Activated naive CD8-positive, alpha-beta T cell treated with anti-CD3 and anti-CD28 coated beads, Interleukin-2, amount 10 ng/mL, durations not matched to agents 7 days and 5 days (primary cell): ENCODE results near the gene IGBP1. TPM values are rescaled to one million over a fixed set of nuclear protein-coding genes. Genes with fewer than 3 reads are reported as not detected.
A peak's percentile ranks its signal among the peaks of the same experiment; 100 is the strongest.
"Not testable (repeated sequence)": the region's sequence is repeated elsewhere in the genome, so short reads cannot be mapped to it uniquely, and the experiment has no call there.

Experiments used
- ATAC-seq: fragments of 150-1000 bp; cut with Tn5 transposase; one replicate; pipeline ENCODE4 v1.10.0; 2021; ENCODE audit warnings: low read depth, moderate library complexity
- POLR2A ChIA-PET: fragments of 350-600 bp; sonication (Branson Sonifier 250); formaldehyde crosslinking; loops from one replicate; lab custom pipeline; 2021; ENCODE audit warnings: antibody characterized with exemption; lab: Charles Lee
- DNase-seq: peaks from one replicate; pipeline ENCODE4 v3.0.0; 2021
- H3K27ac Mint-ChIP-seq: one replicate; pipeline ENCODE4 v1.8.0; 2022; ENCODE audit warnings: mild to moderate bottlenecking, mixed read lengths
- H3K27me3 Mint-ChIP-seq: one replicate; pipeline ENCODE4 v1.8.0; 2022; ENCODE audit warnings: mild to moderate bottlenecking, moderate library complexity, mixed read lengths
- H3K36me3 Mint-ChIP-seq: one replicate; pipeline ENCODE4 v1.8.0; 2021; ENCODE audit warnings: mild to moderate bottlenecking, mixed read lengths
- H3K4me1 Mint-ChIP-seq: one replicate; pipeline ENCODE4 v1.8.0; 2021; ENCODE audit warnings: mixed read lengths
- H3K4me3 Mint-ChIP-seq: one replicate; pipeline ENCODE4 v1.8.0; 2022; ENCODE audit warnings: mild to moderate bottlenecking, moderate library complexity, mixed read lengths
- H3K9me3 Mint-ChIP-seq: one replicate; pipeline ENCODE4 v1.8.0; 2021; ENCODE audit warnings: mixed read lengths
- total RNA-seq, 2 experiments: library from RNA; stranded (reverse); gene quantifications; one replicate each; pipeline ENCODE4 v1.2.3, GENCODE V29; 2021

The IGBP1 gene
- 10 to 100 TPM; 52.8 to 57.8 TPM for total RNA-seq

- POLR2A ChIA-PET, result interaction anchor here (1.0 to 1.9 kb wide), 6 partner anchors 33 to 319 kb away, joined by 3 to 10 read pairs (median 4); partner anchors contain the start of genes DGAT2L6, KIF4A and PDZD11
- Mint-ChIP-seq H3K4me1 (peaks cover 14% of the 10 kb centered on the region), H3K4me3 (peak within 1 kb of the TSS; percentile 96), H3K36me3 (peaks cover 8% of the 10 kb centered on the region), H3K9me3 (no peaks in the 10 kb centered on the region), H3K27ac (peak within 1 kb of the TSS; percentile 98), H3K27me3 (no peaks in the 10 kb centered on the region)
- DNase-seq, result peak; percentile 75
- peak; percentile 82 for ATAC-seq
Measured at GRCh38 chrX:70133303-70134115, at the start of gene IGBP1. TSS of gene IGBP1 (plus strand) at chrX:70133447. CDS start at chrX:70133948, 501 bp downstream.

GRCh38 chrX:70084592-70085240 is 48.5 kb upstream of the IGBP1 start:
- POLR2A ChIA-PET, result no interaction called here
- Mint-ChIP-seq H3K9me3 (no peaks in the 10 kb centered on the region), H3K4me3 (no peak overlapping the region), H3K27me3 (peaks cover 4% of the 10 kb centered on the region), H3K4me1 (peaks cover 1% of the 10 kb centered on the region), H3K36me3 (no peaks in the 10 kb centered on the region), H3K27ac (no peak overlapping the region)
- no peak for ATAC-seq
- DNase-seq, result no peak

GRCh38 chrX:70087857-70088630 is 45.2 kb upstream of the IGBP1 start:
- POLR2A ChIA-PET, result no interaction called here
- H3K36me3 Mint-ChIP-seq, result no peaks in the 10 kb centered on the region
- peaks cover 2% of the 10 kb centered on the region for H3K4me1 Mint-ChIP-seq
- no peaks in the 10 kb centered on the region for H3K9me3 Mint-ChIP-seq
- no peak for DNase-seq
- no peak overlapping the region for H3K4me3 Mint-ChIP-seq
- H3K27me3 Mint-ChIP-seq, result peaks cover 4% of the 10 kb centered on the region
- no peak for ATAC-seq
- no peak overlapping the region for H3K27ac Mint-ChIP-seq

GRCh38 chrX:70088751-70089150 is 44.5 kb upstream of the IGBP1 start:
- POLR2A ChIA-PET, result no interaction called here
- DNase-seq, result no peak
- H3K9me3 Mint-ChIP-seq, result no peaks in the 10 kb centered on the region
- H3K4me1 Mint-ChIP-seq, result peaks cover 2% of the 10 kb centered on the region
- no peaks in the 10 kb centered on the region for H3K36me3 Mint-ChIP-seq
- no peak for ATAC-seq
- peaks cover 4% of the 10 kb centered on the region for H3K27me3 Mint-ChIP-seq
- H3K4me3 Mint-ChIP-seq, result no peak overlapping the region
- H3K27ac Mint-ChIP-seq, result no peak overlapping the region

GRCh38 chrX:70089604-70090297 is 43.5 kb upstream of the IGBP1 start:
- DNase-seq, result no peak
- Mint-ChIP-seq H3K4me3 (no peak overlapping the region), H3K27ac (no peak overlapping the region), H3K9me3 (no peaks in the 10 kb centered on the region), H3K36me3 (no peaks in the 10 kb centered on the region), H3K27me3 (peaks cover 4% of the 10 kb centered on the region), H3K4me1 (peaks cover 2% of the 10 kb centered on the region)
- POLR2A ChIA-PET, result no interaction called here
- no peak for ATAC-seq

GRCh38 chrX:70092247-70092646 is 41.0 kb upstream of the IGBP1 start:
- Mint-ChIP-seq H3K36me3 (no peaks in the 10 kb centered on the region), H3K4me1 (peaks cover 2% of the 10 kb centered on the region), H3K27me3 (peaks cover 4% of the 10 kb centered on the region), H3K4me3 (no peak overlapping the region), H3K27ac (no peak overlapping the region), H3K9me3 (no peaks in the 10 kb centered on the region)
- ATAC-seq, result no peak
- POLR2A ChIA-PET, result no interaction called here
- no peak for DNase-seq

GRCh38 chrX:70096052-70096451 is 37.2 kb upstream of the IGBP1 start:
- Mint-ChIP-seq H3K36me3 (no peaks in the 10 kb centered on the region), H3K4me1 (no peaks in the 10 kb centered on the region), H3K9me3 (no peaks in the 10 kb centered on the region), H3K4me3 (no peak overlapping the region), H3K27me3 (peaks cover 4% of the 10 kb centered on the region), H3K27ac (no peak overlapping the region)
- POLR2A ChIA-PET, result no interaction called here
- no peak for DNase-seq
- no peak for ATAC-seq

GRCh38 chrX:70105229-70105628 is 28.0 kb upstream of the IGBP1 start:
- no peaks in the 10 kb centered on the region for H3K9me3 Mint-ChIP-seq
- DNase-seq, result no peak

GRCh38 chrX:70111436-70112026 is 21.7 kb upstream of the IGBP1 start:
- H3K4me3 Mint-ChIP-seq, H3K9me3 Mint-ChIP-seq, H3K4me1 Mint-ChIP-seq, POLR2A ChIA-PET, H3K27me3 Mint-ChIP-seq, H3K27ac Mint-ChIP-seq, DNase-seq, H3K36me3 Mint-ChIP-seq, ATAC-seq: not testable (repeated sequence)

More at GRCh38 chrX:70105229-70105628, 28.0 kb upstream of the IGBP1 start:
- no peaks in the 10 kb centered on the region for H3K4me1 Mint-ChIP-seq
- H3K36me3 Mint-ChIP-seq, result no peaks in the 10 kb centered on the region
- no peak overlapping the region for H3K4me3 Mint-ChIP-seq
- no peaks in the 10 kb centered on the region for H3K27me3 Mint-ChIP-seq
- H3K27ac Mint-ChIP-seq, result no peak overlapping the region
- ATAC-seq, result no peak
- POLR2A ChIA-PET, result no interaction called here

GRCh38 chrX:70117738-70118137 is 15.5 kb upstream of the IGBP1 start:
- Mint-ChIP-seq H3K4me1 (no peaks in the 10 kb centered on the region), H3K36me3 (no peaks in the 10 kb centered on the region), H3K27me3 (peaks cover 4% of the 10 kb centered on the region), H3K4me3 (no peak overlapping the region), H3K27ac (no peak overlapping the region), H3K9me3 (peaks cover 1% of the 10 kb centered on the region)
- POLR2A ChIA-PET, result no interaction called here
- ATAC-seq (no peak), DNase-seq (no peak)

- H3K4me3 Mint-ChIP-seq, H3K27ac Mint-ChIP-seq, DNase-seq, H3K27me3 Mint-ChIP-seq, POLR2A ChIA-PET, H3K36me3 Mint-ChIP-seq, H3K9me3 Mint-ChIP-seq, ATAC-seq, H3K4me1 Mint-ChIP-seq: not testable (repeated sequence)
Measured at GRCh38 chrX:70123014-70123413, 10.2 kb upstream of the IGBP1 start.

- no peak for ATAC-seq
- H3K4me1 Mint-ChIP-seq, result peaks cover 2% of the 10 kb centered on the region
- no peaks in the 10 kb centered on the region for H3K9me3 Mint-ChIP-seq
- H3K4me3 Mint-ChIP-seq, result no peak overlapping the region
- POLR2A ChIA-PET, result no interaction called here
- DNase-seq, result no peak
- H3K27me3 Mint-ChIP-seq, result no peaks in the 10 kb centered on the region
- no peaks in the 10 kb centered on the region for H3K36me3 Mint-ChIP-seq
- no peak overlapping the region for H3K27ac Mint-ChIP-seq
Measured at GRCh38 chrX:70124678-70125077, 8.6 kb upstream of the IGBP1 start.

- Mint-ChIP-seq H3K36me3 (no peaks in the 10 kb centered on the region), H3K9me3 (no peaks in the 10 kb centered on the region), H3K4me1 (peaks cover 5% of the 10 kb centered on the region), H3K27ac (no peak overlapping the region), H3K27me3 (no peaks in the 10 kb centered on the region), H3K4me3 (no peak overlapping the region)
- POLR2A ChIA-PET, result no interaction called here
- no peak for DNase-seq
- no peak for ATAC-seq
Measured at GRCh38 chrX:70128071-70128470, 5.2 kb upstream of the IGBP1 start.
